ENCODE data around the gene YKT6.

Gene YKT6

GRCh38 chr7:44219371-44220045 is 18.7 kb downstream of the YKT6 start:
- DNase-seq = no peak

GRCh38 chr7:44220046-44220357 is 19.2 kb downstream of the YKT6 start:
- DNase-seq = no peak

GRCh38 chr7:44220358-44221112 is 19.8 kb downstream of the YKT6 start:
- DNase-seq = no peak

GRCh38 chr7:44221231-44221791 is 20.5 kb downstream of the YKT6 start:
- DNase-seq = no peak

- DNase-seq = no peak
These were observed 21.3 kb downstream of the YKT6 start for GRCh38 chr7:44222074-44222473.

GRCh38 chr7:44222776-44223261 is 22.0 kb downstream of the YKT6 start:
- DNase-seq = no peak

- no peak for DNase-seq
These were observed 22.7 kb downstream of the YKT6 start for GRCh38 chr7:44223362-44224079.

- no peak for DNase-seq
These were observed 23.5 kb downstream of the YKT6 start for GRCh38 chr7:44224080-44224973.

GRCh38 chr7:44224974-44225565 is 24.3 kb downstream of the YKT6 start:
- DNase-seq = no peak

- DNase-seq = no peak
These were observed 25.0 kb downstream of the YKT6 start for GRCh38 chr7:44225566-44226395.

GRCh38 chr7:44226396-44226753 is 25.6 kb downstream of the YKT6 start:
- no peak for DNase-seq

- DNase-seq = no peak
These were observed 27.1 kb downstream of the YKT6 start for GRCh38 chr7:44227911-44228310.

GRCh38 chr7:44228571-44229350 is 28.0 kb downstream of the YKT6 start:
- no peak for DNase-seq

GRCh38 chr7:44229546-44230105 is 28.8 kb downstream of the YKT6 start:
- no peak for DNase-seq

GRCh38 chr7:44230286-44230685 is 29.5 kb downstream of the YKT6 start:
- no peak for DNase-seq

GRCh38 chr7:44231088-44231487 is 30.3 kb downstream of the YKT6 start:
- DNase-seq = no peak

- DNase-seq = no peak
These were observed 31.6 kb downstream of the YKT6 start for GRCh38 chr7:44232396-44232795.

GRCh38 chr7:44232901-44233715 is 32.3 kb downstream of the YKT6 start:
- no peak for DNase-seq

- DNase-seq = no peak
These were observed 34.3 kb downstream of the YKT6 start for GRCh38 chr7:44235066-44235465.

Measured in activated CD8-positive, alpha-beta memory T cell treated with anti-CD3 and anti-CD28 coated beads, Interleukin-2, amount 50 U/mL, for 48 hours (primary cell).